Adrenal gland (tissue), 12 donors: Measurements from ENCODE around the gene PLEKHN1. TPM values are rescaled to one million over a fixed set of nuclear protein-coding genes. Genes with fewer than 3 reads are reported as not detected.
A peak's percentile ranks its signal among the peaks of the same experiment; 100 is the strongest.

Experiments
- DNase-seq, 7 donors: peaks; one replicate each; pipeline ENCODE4 v3.0.0-alpha.2; 2019 to 2020
- H3K27ac ChIP-seq, 5 donors: fragments of 200-600 bp; sonication (generic) in 4 of 5; 1 replicate in 3 of 5; 2 replicates in 2 of 5; pipeline versions ENCODE4 v1.5.1 to v1.8.0; 2016 to 2020; ENCODE audit warnings: mild to moderate bottlenecking in 1 of 5
- H3K27me3 ChIP-seq: fragments of 200-600 bp; 2 replicates; pipeline ENCODE4 v1.8.0; 2021
- H3K36me3 ChIP-seq, 2 donors: fragments of 200-600 bp; replicated peaks in 1 of 2; 1 replicate in 1 of 2; 2 replicates in 1 of 2; pipeline versions ENCODE4 v1.5.1 to v1.8.0; 2018 to 2022
- H3K4me1 ChIP-seq, 2 donors: fragments of 200-600 bp; replicated peaks in 1 of 2; 1 replicate in 1 of 2; 2 replicates in 1 of 2; pipeline versions ENCODE4 v1.5.1 to v1.8.0; 2018 to 2021
- H3K4me3 ChIP-seq, 4 donors: fragments of 200-600 bp; sonication (generic) in 3 of 4; one replicate each; pipeline ENCODE4 v1.5.1; 2016 to 2018
- H3K9me3 ChIP-seq, 3 donors: fragments of 200-600 bp; sonication (generic) in 1 of 3; replicated peaks in 1 of 3; 1 replicate in 2 of 3; 2 replicates in 1 of 3; pipeline versions ENCODE4 v1.5.1 to v1.8.0; 2016 to 2021
- POLR2A ChIP-seq, 2 donors: fragments of 450-650 bp; IDR thresholded peaks; one replicate each; pipeline ENCODE4 v1.6.1; 2017; ENCODE audit warnings: antibody characterized with exemption in 2 of 2, mild to moderate bottlenecking in 2 of 2, moderate library complexity in 1 of 2
- WGBS, 4 donors: extraction: QIAGEN DNeasy Blood & Tissue Kit in 2 of 4; methylation state at CpG; one replicate each; pipeline versions ENCODE4 v1.1.5 to v1.1.7; 2013 to 2017; 5-methylcytosine and 5-hydroxymethylcytosine counted together
- intact Hi-C, 2 donors: fragments of 100-400 bp; cut with DNase I; formaldehyde crosslinking; loops; one replicate each; pipeline versions ENCODE4 v1.14.1 to v1.15.0; 2022 to 2023
- polyA plus RNA-seq, 3 donors: library from polyadenylated mRNA; stranded (reverse); fragments of 200-250 nt in 2 of 3; fragments of 350-450 nt in 1 of 3; fragmentation: Illumina TruSeq in 1 of 3; extraction: RNeasy Lipid Tissue Mini Kit (QIAGEN cat#74804) in 1 of 3; gene quantifications; one replicate each; pipeline ENCODE4 v1.2.3, GENCODE V29; 2013 to 2014
- total RNA-seq, 9 donors: library from RNA; depleted of rRNA in 4 of 9; stranded (reverse); fragments of >200 nt in 4 of 9; fragments of 120-200 nt in 1 of 9; fragmentation: NEBNext Ultra II Directional in 1 of 9; extraction: Animal tissue kit (Norgen Biotek cat#: 25700) in 1 of 9; gene quantifications; one replicate each; pipeline versions ENCODE4 v1.1.0 to v1.2.4, GENCODE V29; 2013 to 2023
- TF ChIP-seq, protein P1 (sequence below), 6 experiments: fragments of 450-650 bp in 4 of 6; fragments of 200-600 bp in 2 of 6; sonication (generic) in 1 of 6; IDR thresholded peaks; 1 replicate in 5 of 6; 2 replicates in 1 of 6; pipeline versions ENCODE4 v1.5.1 to v1.8.0; 2016 to 2021; ENCODE audit warnings: antibody characterized with exemption in 6 of 6, mild to moderate bottlenecking in 2 of 6, moderate library complexity in 1 of 6
- donor health status: healthy with polysubstance abuse.
- donor health status: Bipolar disorder and iron deficiency.
- donor health status: DM: yes; HTN: yes; CAD: no.
- donor health status: DM: no; HTN: no; CAD: no.
- donor health status: DM: no; HTN: no; CAD: no.
- donor health status: DM: yes; HTN: yes; CAD: no.

The PLEKHN1 gene
- total and polyA plus RNA-seq, 12 donors: 0.05 to 10.5 (median 1.3) TPM; not detected in 3

DNA sequence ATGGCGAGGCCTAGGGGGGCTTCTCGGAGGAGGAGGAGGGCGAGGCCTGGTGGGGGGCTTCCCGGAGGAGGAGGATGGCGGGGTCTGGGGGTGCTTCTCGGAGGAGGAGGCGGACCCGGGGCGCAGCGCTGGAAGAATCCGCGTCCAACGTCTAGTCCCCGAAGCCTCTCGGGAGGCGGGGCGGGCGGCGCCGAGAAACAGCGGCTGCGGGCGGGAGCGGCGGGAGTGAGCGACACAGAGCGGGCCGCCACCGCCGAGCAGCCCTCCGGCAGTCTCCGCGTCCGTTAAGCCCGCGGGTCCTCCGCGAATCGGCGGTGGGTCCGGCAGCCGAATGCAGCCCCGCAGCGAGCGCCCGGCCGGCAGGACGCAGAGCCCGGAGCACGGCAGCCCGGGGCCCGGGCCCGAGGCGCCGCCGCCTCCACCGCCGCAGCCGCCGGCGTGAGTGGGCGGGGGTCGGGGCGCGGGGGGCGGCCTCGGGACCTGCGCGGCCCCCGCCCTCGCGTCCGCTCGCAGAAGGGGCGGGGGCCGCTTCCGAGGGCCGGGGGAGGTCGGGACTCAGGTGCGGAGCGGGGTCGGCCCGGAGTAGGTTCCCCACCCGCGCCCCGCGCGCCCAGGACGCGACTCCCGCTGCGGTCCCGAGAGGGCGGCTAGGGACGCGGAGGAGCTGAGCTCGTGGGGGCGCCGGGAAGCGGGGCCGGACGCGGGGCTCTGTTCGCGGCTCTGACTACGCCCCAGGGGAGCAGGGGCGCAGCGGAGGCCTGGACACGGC, 5.7 kb upstream of the PLEKHN1 start, which contains the start of gene KLHL17:
Gene KLHL17, plus strand, starts transcription at position 222 of the 769 bp plus-strand sequence. Its CDS starts 110 bp downstream, at position 332.
- H3K27ac ChIP-seq: peak within 1 kb of the TSS in 1 of 5 donors; percentile 45
- H3K9me3 ChIP-seq: no peaks in the 10 kb centered on the region
- TF ChIP-seq, protein P1, sequence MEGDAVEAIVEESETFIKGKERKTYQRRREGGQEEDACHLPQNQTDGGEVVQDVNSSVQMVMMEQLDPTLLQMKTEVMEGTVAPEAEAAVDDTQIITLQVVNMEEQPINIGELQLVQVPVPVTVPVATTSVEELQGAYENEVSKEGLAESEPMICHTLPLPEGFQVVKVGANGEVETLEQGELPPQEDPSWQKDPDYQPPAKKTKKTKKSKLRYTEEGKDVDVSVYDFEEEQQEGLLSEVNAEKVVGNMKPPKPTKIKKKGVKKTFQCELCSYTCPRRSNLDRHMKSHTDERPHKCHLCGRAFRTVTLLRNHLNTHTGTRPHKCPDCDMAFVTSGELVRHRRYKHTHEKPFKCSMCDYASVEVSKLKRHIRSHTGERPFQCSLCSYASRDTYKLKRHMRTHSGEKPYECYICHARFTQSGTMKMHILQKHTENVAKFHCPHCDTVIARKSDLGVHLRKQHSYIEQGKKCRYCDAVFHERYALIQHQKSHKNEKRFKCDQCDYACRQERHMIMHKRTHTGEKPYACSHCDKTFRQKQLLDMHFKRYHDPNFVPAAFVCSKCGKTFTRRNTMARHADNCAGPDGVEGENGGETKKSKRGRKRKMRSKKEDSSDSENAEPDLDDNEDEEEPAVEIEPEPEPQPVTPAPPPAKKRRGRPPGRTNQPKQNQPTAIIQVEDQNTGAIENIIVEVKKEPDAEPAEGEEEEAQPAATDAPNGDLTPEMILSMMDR (IDR thresholded peaks at IDR 0.05): no peak
- peaks cover 17 to 20% of the 10 kb centered on the region in 2 donors for H3K4me1 ChIP-seq
- peak in 6 of 7 donors; percentile 58 to 77 (median 67) for DNase-seq
- no peaks in the 10 kb centered on the region for H3K27me3 ChIP-seq
- 1% methylated on average over 42 to 109 of the region's 109 CpGs; no CpG with 5 or more reads in 1 of the 4 donors for WGBS, 4 donors
- H3K4me3 ChIP-seq: peak within 1 kb of the TSS in 2 of 4 donors; percentile 34 to 99
- peaks cover 0 to 14% of the 10 kb centered on the region in 2 donors for H3K36me3 ChIP-seq
- intact Hi-C loops: no loop called here

DNA sequence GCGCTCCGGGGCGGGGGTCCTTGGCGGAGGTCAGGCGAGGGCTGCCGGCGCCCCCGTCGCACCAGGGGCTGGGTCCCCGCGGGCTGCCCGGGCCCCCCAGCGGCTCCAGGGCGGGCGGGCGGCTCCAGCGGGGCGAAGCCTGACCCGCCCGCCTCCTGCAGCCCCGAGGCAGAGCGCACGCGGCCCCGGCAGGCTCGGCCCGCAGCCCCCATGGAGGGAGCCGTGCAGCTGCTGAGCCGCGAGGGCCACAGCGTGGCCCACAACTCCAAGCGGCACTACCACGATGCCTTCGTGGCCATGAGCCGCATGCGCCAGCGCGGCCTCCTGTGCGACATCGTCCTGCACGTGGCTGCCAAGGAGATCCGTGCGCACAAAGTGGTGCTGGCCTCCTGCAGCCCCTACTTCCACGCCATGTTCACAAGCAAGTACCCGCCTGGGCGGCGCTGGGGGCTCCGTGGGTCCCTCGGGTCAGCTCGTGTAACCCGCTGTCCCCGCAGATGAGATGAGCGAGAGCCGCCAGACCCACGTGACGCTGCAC, 5.1 kb upstream of the PLEKHN1 start:
- H3K27ac ChIP-seq: peak overlapping the region in 1 of 5 donors; percentile 45
- TF ChIP-seq, protein P1 (IDR thresholded peaks at IDR 0.05): no peak
- no peak for TF ChIP-seq POLR2A (IDR thresholded peaks at IDR 0.05)
- peaks cover 0 to 8% of the 10 kb centered on the region in 2 donors for H3K36me3 ChIP-seq
- peaks cover 22 to 25% of the 10 kb centered on the region in 2 donors for H3K4me1 ChIP-seq
- H3K27me3 ChIP-seq: no peaks in the 10 kb centered on the region
- WGBS, 4 donors: 36 to 98% (median 59%) methylated on average over 5 to 56 of the region's 56 CpGs
- H3K9me3 ChIP-seq: no peaks in the 10 kb centered on the region
- no peak for DNase-seq
- peak overlapping the region in 2 of 4 donors; percentile 34 to 99 for H3K4me3 ChIP-seq
- intact Hi-C loops: no loop called here

DNA sequence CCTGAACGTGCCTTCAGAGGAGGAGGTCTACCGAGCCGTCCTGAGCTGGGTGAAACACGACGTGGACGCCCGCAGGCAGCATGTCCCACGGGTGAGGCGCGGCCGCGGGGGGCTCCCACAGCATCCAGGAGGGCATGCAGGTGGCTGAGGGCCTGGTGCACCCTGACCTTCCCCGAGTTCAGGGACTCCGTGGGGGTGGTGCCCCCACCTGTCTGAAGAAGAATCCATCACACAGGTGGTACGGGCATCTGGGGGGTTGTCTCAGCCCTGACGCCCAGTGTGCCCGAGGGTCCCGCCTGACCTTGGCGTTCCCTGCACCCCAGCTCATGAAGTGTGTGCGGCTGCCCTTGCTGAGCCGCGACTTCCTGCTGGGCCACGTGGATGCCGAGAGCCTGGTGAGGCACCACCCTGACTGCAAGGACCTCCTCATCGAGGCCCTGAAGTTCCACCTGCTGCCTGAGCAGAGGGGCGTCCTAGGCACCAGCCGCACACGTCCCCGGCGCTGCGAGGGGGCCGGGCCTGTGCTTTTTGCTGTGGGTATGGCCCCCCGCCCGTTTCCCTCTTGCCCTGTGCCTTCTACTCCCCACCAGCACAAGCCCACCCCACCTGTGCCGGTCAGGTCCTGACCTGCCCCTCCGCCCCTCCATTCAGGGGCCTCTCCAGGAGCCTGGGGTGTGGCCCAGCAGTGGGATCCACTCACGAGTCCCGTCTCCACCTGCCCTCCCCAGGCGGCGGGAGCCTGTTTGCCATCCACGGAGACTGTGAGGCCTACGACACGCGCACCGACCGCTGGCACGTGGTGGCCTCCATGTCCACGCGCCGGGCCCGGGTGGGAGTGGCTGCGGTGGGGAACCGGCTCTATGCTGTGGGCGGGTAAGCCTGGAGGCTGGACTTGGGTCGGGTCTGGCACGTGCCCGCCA, 3.6 kb upstream of the PLEKHN1 start:
- Histone ChIP-seq H3K27ac (no peak overlapping the region), H3K9me3 (no peaks in the 10 kb centered on the region), H3K4me1 (peaks cover 30 to 31% of the 10 kb centered on the region in 2 donors), H3K4me3 (no peak overlapping the region), H3K36me3 (no peaks in the 10 kb centered on the region), H3K27me3 (no peaks in the 10 kb centered on the region)
- no peak for DNase-seq
- 95 to 97% (median 96%) methylated on average over 23 to 57 of the region's 57 CpGs for WGBS, 4 donors
- intact Hi-C loops: no loop called here
- no peak for TF ChIP-seq POLR2A (IDR thresholded peaks at IDR 0.05)
- TF ChIP-seq, protein P1 (IDR thresholded peaks at IDR 0.05): no peak

DNA sequence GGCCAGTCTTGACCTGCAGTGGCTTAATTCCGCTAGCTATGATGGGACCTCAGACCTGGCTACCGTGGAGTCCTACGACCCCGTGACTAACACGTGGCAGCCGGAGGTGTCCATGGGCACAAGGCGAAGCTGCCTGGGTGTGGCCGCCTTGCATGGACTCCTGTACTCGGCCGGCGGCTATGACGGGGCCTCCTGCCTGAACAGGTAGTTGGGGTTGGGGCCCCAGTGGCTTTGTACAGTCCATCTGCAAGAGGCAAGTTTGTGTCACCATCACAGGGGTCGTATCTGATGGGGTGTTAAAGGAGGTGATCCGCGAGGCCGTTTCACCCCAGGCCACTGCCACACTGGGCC, 3.0 kb upstream of the PLEKHN1 start:
- TF ChIP-seq POLR2A (IDR thresholded peaks at IDR 0.05): no peak
- TF ChIP-seq, protein P1 (IDR thresholded peaks at IDR 0.05): no peak
- intact Hi-C loops: no loop called here
- DNase-seq: no peak
- H3K4me1 ChIP-seq: peaks cover 24 to 26% of the 10 kb centered on the region in 2 donors
- no peak overlapping the region for H3K4me3 ChIP-seq
- 94 to 99% (median 96%) methylated on average over 12 to 16 of the region's 16 CpGs for WGBS, 4 donors
- no peaks in the 10 kb centered on the region for H3K27me3 ChIP-seq
- H3K27ac ChIP-seq: no peak overlapping the region
- no peaks in the 10 kb centered on the region for H3K36me3 ChIP-seq
- no peaks in the 10 kb centered on the region for H3K9me3 ChIP-seq
